ENCODE data around the gene PRUNE2.
"Not testable (repeated sequence)": the region's sequence is repeated elsewhere in the genome, so short reads cannot be mapped to it uniquely, and the experiment has no call there.

The PRUNE2 gene

GRCh38 chr9:76905791-76906646, at the start of gene PRUNE2:
TSS of gene PRUNE2 (minus strand) at chr9:76906114. CDS start at chr9:76905963, 151 bp downstream.
- peak; percentile 32 for DNase-seq

- DNase-seq = not testable (repeated sequence)
These were observed 49.5 kb upstream of the PRUNE2 start for GRCh38 chr9:76955406-76955805.

- no peak for DNase-seq
These were observed 44.0 kb upstream of the PRUNE2 start for GRCh38 chr9:76949865-76950264.

- no peak for DNase-seq
These were observed 38.1 kb upstream of the PRUNE2 start for GRCh38 chr9:76944011-76944410.

- DNase-seq = no peak
These were observed 37.1 kb upstream of the PRUNE2 start for GRCh38 chr9:76943054-76943453.

- DNase-seq = no peak
These were observed 26.8 kb upstream of the PRUNE2 start for GRCh38 chr9:76932757-76933156.

GRCh38 chr9:76932265-76932664, 26.4 kb upstream of the PRUNE2 start:
- no peak for DNase-seq

GRCh38 chr9:76927540-76928240, 21.8 kb upstream of the PRUNE2 start:
- no peak for DNase-seq

GRCh38 chr9:76926846-76927245, 20.9 kb upstream of the PRUNE2 start:
- no peak for DNase-seq

GRCh38 chr9:76926324-76926741, 20.4 kb upstream of the PRUNE2 start:
- DNase-seq = no peak

- no peak for DNase-seq
These were observed 15.3 kb upstream of the PRUNE2 start for GRCh38 chr9:76921165-76921564.

- no peak for DNase-seq
These were observed 11.4 kb upstream of the PRUNE2 start for GRCh38 chr9:76917299-76917698.

- no peak for DNase-seq
These were observed 10.3 kb upstream of the PRUNE2 start for GRCh38 chr9:76916231-76916630.

- no peak for DNase-seq
These were observed 7.6 kb upstream of the PRUNE2 start for GRCh38 chr9:76913467-76913866.

- no peak for DNase-seq
These were observed 6.8 kb upstream of the PRUNE2 start for GRCh38 chr9:76912636-76913275.

GRCh38 chr9:76911971-76912370, 6.1 kb upstream of the PRUNE2 start:
- DNase-seq = no peak

GRCh38 chr9:76910861-76911260, 4.9 kb upstream of the PRUNE2 start:
- no peak for DNase-seq

GRCh38 chr9:76906647-76906975, 697 bp upstream of the PRUNE2 start:
- DNase-seq = no peak

- no peak for DNase-seq
These were observed 1.1 kb downstream of the PRUNE2 start for GRCh38 chr9:76904661-76905457.

GRCh38 chr9:76902395-76902794, 3.5 kb downstream of the PRUNE2 start:
- no peak for DNase-seq

- no peak for DNase-seq
These were observed 4.1 kb downstream of the PRUNE2 start for GRCh38 chr9:76901801-76902200.

- no peak for DNase-seq
These were observed 5.0 kb downstream of the PRUNE2 start for GRCh38 chr9:76900884-76901440.

GRCh38 chr9:76898786-76899185, 7.1 kb downstream of the PRUNE2 start:
- no peak for DNase-seq

Measured in NCI-H446 treated with DMSO at 0.1 percent for 48 hours (cell line).